Panc1 (cell line): ENCODE data around the gene SLC22A23.

Source experiments
- POLR2AphosphoS5 ChIP-seq: IDR thresholded peaks from 2 replicates; pipeline ENCODE4 v1.6.1; 2012; ENCODE audit warnings: mild to moderate bottlenecking, low read depth, low read length, moderate library complexity
- SIN3A ChIP-seq: IDR thresholded peaks from 2 replicates; pipeline ENCODE4 v1.6.1; 2012; ENCODE audit warnings: low read depth, mild to moderate bottlenecking, low read length, moderate library complexity, borderline replicate concordance; ENCODE audit not compliant: insufficient read depth
- TCF7L2 ChIP-seq: IDR thresholded peaks from 2 replicates; pipeline ENCODE4 v1.6.1; 2011; ENCODE audit warnings: mild to moderate bottlenecking, low read depth, low read length, inconsistent platforms
- TF ChIP-seq, protein P1 (sequence below): fragments of 450-650 bp; IDR thresholded peaks from 2 replicates; pipeline ENCODE4 v1.5.1; 2017; ENCODE audit warnings: mild to moderate bottlenecking

- TF ChIP-seq POLR2AphosphoS5 (no peak), TCF7L2 (no peak), SIN3A (no peak)
- TF ChIP-seq, protein P1, sequence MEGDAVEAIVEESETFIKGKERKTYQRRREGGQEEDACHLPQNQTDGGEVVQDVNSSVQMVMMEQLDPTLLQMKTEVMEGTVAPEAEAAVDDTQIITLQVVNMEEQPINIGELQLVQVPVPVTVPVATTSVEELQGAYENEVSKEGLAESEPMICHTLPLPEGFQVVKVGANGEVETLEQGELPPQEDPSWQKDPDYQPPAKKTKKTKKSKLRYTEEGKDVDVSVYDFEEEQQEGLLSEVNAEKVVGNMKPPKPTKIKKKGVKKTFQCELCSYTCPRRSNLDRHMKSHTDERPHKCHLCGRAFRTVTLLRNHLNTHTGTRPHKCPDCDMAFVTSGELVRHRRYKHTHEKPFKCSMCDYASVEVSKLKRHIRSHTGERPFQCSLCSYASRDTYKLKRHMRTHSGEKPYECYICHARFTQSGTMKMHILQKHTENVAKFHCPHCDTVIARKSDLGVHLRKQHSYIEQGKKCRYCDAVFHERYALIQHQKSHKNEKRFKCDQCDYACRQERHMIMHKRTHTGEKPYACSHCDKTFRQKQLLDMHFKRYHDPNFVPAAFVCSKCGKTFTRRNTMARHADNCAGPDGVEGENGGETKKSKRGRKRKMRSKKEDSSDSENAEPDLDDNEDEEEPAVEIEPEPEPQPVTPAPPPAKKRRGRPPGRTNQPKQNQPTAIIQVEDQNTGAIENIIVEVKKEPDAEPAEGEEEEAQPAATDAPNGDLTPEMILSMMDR = no peak
Observed at GRCh38 chr6:3371222-3371949, 85.5 kb downstream of the SLC22A23 start.
